Lower leg skin (tissue), 4 donors: ENCODE results near the gene FBXW9. TPM values are rescaled to one million over a fixed set of nuclear protein-coding genes. Genes with fewer than 3 reads are reported as not detected.

ENCODE experiments used
- DNase-seq, 2 donors: peaks; one replicate each; pipeline ENCODE4 v3.0.0-alpha.2; 2019; ENCODE audit warnings: low spot score in 2 of 2
- H3K4me3 ChIP-seq: fragments of 200-600 bp; sonication (generic); 2 replicates; pipeline ENCODE4 v1.5.1; 2017; ENCODE audit warnings: mild to moderate bottlenecking, low read depth; ENCODE audit not compliant: poor library complexity, severe bottlenecking
- CTCF ChIP-seq, 3 donors: fragments of 450-650 bp; IDR thresholded peaks; one replicate each; pipeline ENCODE4 v1.5.1; 2016; ENCODE audit warnings: antibody characterized with exemption in 3 of 3, mild to moderate bottlenecking in 3 of 3, moderate library complexity in 2 of 3
- POLR2A ChIP-seq, 2 donors: fragments of 450-650 bp; IDR thresholded peaks; one replicate each; pipeline ENCODE4 v1.6.1; 2016 to 2017; ENCODE audit warnings: antibody characterized with exemption in 2 of 2, mild to moderate bottlenecking in 1 of 2, moderate library complexity in 1 of 2
- WGBS, 2 donors: methylation state at CpG; one replicate each; pipeline ENCODE4 v1.1.5; 2018; 5-methylcytosine and 5-hydroxymethylcytosine counted together
- intact Hi-C: fragments of 100-400 bp; cut with DNase I; formaldehyde crosslinking; loops from one replicate; pipeline ENCODE4 v1.15.0; 2023; ENCODE audit warnings: low total_unique reads
- total RNA-seq, 4 donors: library from RNA; depleted of rRNA; stranded (reverse); fragments of >200 nt; gene quantifications; one replicate each; pipeline ENCODE4 v1.1.0, GENCODE V29; 2016

The FBXW9 gene
- total RNA-seq, 4 donors from 2014 or later, result 7.2 to 21.4 (median 13.1) TPM

- no peak overlapping the region for H3K4me3 ChIP-seq
- no peak for DNase-seq
- TF ChIP-seq CTCF (IDR thresholded peaks at IDR 0.05), result no peak
- no peak for TF ChIP-seq POLR2A (IDR thresholded peaks at IDR 0.05)
- intact Hi-C loops, result no loop called here
- WGBS, 2 donors, result 83 to 95% methylated on average over 3 to 5 of the region's 5 CpGs
Measured at GRCh38 chr19:12692960-12693359, 3.5 kb downstream of the FBXW9 start.

GRCh38 chr19:12689581-12690216, 6.7 kb downstream of the FBXW9 start:
- intact Hi-C loops, result no loop called here
- DNase-seq, result no peak
- WGBS, 2 donors, result 78% methylated on average over 18 to 19 of the region's 26 CpGs
- no peak for TF ChIP-seq CTCF (IDR thresholded peaks at IDR 0.05)
- TF ChIP-seq POLR2A (IDR thresholded peaks at IDR 0.05), result no peak
- no peak overlapping the region for H3K4me3 ChIP-seq

GRCh38 chr19:12689012-12689411, 7.4 kb downstream of the FBXW9 start:
- TF ChIP-seq POLR2A (IDR thresholded peaks at IDR 0.05) (no peak), CTCF (IDR thresholded peaks at IDR 0.05) (no peak)
- no peak overlapping the region for H3K4me3 ChIP-seq
- intact Hi-C loops, result no loop called here
- DNase-seq, result no peak
- 90 to 94% methylated on average over 7 to 12 of the region's 12 CpGs for WGBS, 2 donors

GRCh38 chr19:12687496-12688196, 8.8 kb downstream of the FBXW9 start, which contains the start of gene GNG14:
TSS of gene GNG14 (plus strand) at chr19:12687998. CDS start at chr19:12688049, 51 bp downstream.
- no peak within 1 kb of the TSS for H3K4me3 ChIP-seq
- 81 to 87% methylated on average over 9 of the region's 9 CpGs for WGBS, 2 donors
- TF ChIP-seq POLR2A (IDR thresholded peaks at IDR 0.05), result no peak
- TF ChIP-seq CTCF (IDR thresholded peaks at IDR 0.05), result no peak
- intact Hi-C loops, result no loop called here
- no peak for DNase-seq

GRCh38 chr19:12685831-12686230, 10.6 kb downstream of the FBXW9 start:
- WGBS, 2 donors, result 77 to 92% methylated on average over 3 of the region's 3 CpGs
- intact Hi-C loops, result no loop called here
- no peak for DNase-seq
- TF ChIP-seq CTCF (IDR thresholded peaks at IDR 0.05) (no peak), POLR2A (IDR thresholded peaks at IDR 0.05) (no peak)
- H3K4me3 ChIP-seq, result no peak overlapping the region
